GM12872 (cell line): ENCODE data around the gene AGPAT4.

Experiments used
- TF ChIP-seq, protein P1 (sequence below): IDR thresholded peaks from 3 replicates; pipeline ENCODE4 v1.5.1; 2011; ENCODE audit warnings: low read depth, mild to moderate bottlenecking, low read length, moderate library complexity; ENCODE audit not compliant: insufficient read depth

Gene AGPAT4

DNA sequence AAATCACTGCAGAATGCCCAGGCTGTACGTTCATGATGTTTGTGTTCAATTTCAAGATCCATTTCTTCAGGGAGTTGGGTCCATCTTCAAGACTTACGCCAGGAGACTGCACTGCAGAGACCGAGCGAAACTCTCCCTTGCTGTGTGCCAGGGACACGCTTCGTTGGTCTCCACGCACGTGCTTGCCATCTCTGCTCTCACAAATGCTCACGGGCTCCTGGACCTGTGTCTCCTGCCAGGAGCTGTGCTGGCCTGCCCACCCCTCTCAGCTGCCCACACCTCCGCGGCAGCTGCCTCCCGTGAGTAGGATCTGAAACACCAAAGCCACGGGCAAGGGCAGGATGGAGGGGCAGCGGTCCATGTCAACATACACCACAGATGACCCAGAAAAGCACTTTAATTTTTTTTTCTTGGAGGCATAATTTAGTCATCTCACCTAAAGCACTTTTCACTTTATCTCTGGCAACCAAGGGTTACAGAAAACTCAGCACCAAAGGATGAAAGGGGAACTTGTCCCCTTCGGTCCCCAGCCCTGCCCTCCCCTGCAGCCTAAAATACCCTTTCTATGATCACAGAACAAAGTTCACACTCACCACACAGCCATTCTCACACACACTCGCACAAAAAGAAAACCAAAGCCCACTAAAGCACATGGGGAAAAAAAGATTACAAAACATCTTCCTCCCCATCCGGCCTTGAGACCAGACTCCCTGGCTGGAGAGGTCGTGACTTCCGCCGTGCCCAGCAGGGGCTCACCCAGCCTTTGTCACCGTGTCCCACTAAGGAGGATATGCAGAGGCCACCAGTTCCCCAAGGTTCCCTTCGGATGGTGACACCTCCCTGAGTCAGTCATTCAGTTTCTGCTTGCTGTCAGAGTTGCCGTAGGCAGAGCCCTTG lies 137.9 kb downstream of the AGPAT4 start:
- TF ChIP-seq, protein P1, sequence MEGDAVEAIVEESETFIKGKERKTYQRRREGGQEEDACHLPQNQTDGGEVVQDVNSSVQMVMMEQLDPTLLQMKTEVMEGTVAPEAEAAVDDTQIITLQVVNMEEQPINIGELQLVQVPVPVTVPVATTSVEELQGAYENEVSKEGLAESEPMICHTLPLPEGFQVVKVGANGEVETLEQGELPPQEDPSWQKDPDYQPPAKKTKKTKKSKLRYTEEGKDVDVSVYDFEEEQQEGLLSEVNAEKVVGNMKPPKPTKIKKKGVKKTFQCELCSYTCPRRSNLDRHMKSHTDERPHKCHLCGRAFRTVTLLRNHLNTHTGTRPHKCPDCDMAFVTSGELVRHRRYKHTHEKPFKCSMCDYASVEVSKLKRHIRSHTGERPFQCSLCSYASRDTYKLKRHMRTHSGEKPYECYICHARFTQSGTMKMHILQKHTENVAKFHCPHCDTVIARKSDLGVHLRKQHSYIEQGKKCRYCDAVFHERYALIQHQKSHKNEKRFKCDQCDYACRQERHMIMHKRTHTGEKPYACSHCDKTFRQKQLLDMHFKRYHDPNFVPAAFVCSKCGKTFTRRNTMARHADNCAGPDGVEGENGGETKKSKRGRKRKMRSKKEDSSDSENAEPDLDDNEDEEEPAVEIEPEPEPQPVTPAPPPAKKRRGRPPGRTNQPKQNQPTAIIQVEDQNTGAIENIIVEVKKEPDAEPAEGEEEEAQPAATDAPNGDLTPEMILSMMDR: no peak

DNA sequence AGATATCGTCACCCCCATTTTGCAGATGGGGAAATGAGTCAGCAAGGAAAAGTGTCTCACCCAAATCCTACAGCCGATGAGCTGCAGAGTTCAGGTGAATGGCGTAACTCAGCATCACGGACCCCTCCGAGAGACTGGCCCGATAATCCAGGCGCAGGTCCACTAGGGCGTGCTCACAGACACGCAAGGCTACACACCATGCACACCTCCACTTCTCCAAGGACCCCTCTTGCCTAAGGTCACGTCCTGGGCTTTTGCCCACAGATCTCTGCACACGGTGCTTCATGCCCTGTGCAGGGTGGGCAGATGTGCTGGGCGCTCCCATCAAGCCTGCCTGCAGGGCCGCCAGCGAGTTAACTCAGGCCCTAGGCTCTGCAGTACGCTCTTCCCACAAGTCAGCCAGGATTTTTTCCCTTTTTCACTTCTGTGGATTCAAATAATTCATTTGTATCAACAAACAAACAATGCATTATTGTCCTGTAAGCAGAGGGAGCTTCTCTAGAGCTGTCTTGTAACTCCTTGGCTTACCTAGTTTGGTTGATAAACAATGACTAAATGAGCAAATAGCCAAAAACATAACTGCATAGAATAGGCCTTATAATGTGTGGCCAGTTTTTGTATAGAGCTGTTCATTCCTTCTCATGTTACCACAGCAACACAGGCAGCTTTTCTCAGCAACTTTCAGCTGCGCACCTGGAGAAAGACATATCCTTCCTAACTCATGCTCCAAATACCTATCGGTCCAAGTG lies 139.1 kb downstream of the AGPAT4 start:
- TF ChIP-seq, protein P1: no peak

DNA sequence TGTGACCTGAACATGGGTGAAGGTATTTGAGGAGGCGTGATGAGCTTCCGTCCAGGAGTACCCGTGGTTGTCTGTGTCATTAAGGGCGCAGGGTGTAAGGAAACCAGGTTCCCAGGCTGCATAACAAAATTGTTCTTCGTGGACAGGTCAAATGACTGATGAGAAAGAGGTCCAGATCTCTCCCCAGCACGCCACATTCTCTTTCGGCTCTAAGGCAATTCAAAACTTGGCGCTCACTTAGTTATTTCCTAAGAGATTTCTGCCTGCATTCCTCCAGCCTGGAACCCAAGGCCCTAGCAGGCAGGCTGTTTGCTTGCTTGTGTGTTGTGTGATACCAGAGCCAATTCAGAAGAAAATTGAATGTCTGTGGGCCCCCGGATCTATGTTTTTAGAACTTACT lies 139.9 kb downstream of the AGPAT4 start:
- TF ChIP-seq, protein P1: no peak

DNA sequence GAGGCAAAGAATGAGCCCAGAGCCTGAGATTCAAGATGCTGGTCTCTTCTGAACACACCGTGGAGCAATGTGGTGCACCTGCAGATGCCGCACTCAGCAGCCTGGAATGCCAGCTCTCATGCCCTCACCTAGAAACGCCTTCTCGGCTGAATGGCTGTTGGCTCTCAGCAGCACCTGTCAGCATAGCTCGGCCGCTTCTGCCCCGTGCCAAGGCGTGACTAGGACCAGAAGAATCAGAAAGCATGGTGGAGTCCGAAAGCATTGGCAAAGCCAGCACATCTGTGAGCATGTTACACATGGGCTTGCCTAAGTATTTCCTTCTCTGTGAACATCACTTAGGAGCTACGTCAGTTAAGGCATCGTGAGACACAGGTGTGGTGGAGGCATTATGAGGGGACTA lies 141.5 kb downstream of the AGPAT4 start:
- TF ChIP-seq, protein P1: no peak

DNA sequence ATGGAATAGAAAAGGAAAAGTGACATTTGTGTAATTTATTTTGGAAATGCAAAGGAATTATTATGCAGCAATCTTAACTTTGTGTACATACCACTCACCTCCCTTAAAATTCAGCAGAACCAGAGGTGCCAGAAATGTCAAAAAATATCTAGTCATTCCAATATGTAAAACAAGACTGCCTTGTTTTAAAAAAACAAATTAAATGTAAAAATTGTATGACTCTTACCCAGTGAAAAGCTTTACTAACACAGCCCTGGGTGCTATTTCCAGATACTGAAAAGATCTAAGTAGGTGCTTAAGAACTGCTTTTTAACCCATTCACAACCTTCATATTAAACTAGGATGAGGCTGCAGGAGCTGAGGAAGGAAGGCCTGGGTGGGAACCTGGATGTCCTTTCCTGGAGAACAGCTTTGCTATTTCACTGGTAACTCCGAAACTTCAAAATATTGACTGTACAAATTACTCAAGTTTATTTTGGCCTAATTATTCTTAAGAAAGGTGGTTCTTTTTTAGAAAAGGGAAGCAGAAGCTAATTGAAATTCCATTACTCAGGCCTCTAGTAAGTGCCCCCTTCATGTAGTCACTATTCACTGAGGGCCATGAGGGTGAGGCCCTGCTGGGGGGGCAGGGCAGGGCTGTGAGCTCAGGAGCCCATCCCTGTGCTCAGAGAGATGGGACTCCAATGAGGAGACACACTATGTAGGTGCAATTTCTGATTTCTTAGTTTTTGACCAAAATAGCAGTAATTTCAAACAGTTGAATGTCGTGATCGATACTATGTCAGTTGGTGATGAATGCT lies 142.7 kb downstream of the AGPAT4 start:
- TF ChIP-seq, protein P1: no peak

DNA sequence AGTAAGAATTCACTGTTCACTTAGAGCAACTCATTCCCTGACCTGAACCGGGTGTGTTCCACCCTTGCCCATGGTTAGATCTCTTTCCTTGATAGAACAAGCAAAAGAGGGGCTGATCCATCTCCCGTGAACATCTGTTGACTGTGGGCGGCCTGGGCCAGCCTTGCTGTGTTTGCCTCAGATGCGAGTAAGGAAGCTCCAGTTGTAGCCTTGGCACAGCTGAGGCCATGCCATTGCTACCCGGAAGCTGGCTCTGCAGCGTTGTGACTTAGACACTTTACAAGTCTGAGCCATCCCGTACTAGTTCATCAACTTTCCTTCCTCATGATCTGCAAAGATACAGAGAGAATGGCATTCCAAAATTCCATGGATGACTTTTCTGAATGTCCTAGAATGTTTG lies 143.3 kb downstream of the AGPAT4 start:
- TF ChIP-seq, protein P1: no peak
